HepG2 (cell line): ENCODE data around the gene AP2A2. TPM values are rescaled to one million over a fixed set of nuclear protein-coding genes. Genes with fewer than 3 reads are reported as not detected.

Experiments used
- CBFB ChIP-seq: sonication (generic); formaldehyde crosslinking; IDR thresholded peaks from 2 replicates; pipeline ENCODE4 v1.4.0; 2020; ENCODE audit warnings: missing genetic modification reagents
- ISX ChIP-seq: sonication (generic); formaldehyde crosslinking; conservative IDR thresholded peaks from 2 replicates; pipeline ENCODE4 v1.5.0; 2020; ENCODE audit warnings: missing genetic modification reagents
- MXD4 ChIP-seq: IDR thresholded peaks from 2 replicates; pipeline ENCODE4 v1.6.1; 2016; ENCODE audit warnings: mild to moderate bottlenecking, missing biosample characterization, missing genetic modification reagents
- ONECUT2 ChIP-seq: sonication (generic); formaldehyde crosslinking; IDR thresholded peaks from 2 replicates; pipeline ENCODE4 v1.4.0; 2020; ENCODE audit warnings: missing genetic modification reagents
- SALL1 ChIP-seq: sonication (generic); formaldehyde crosslinking; IDR thresholded peaks from 2 replicates; pipeline ENCODE4 v1.8.0; 2022; ENCODE audit warnings: mild to moderate bottlenecking, missing genetic modification reagents
- SAP130 ChIP-seq: IDR thresholded peaks from 2 replicates; pipeline ENCODE4 v1.6.1; 2016; ENCODE audit warnings: low read depth
- THAP11 ChIP-seq: IDR thresholded peaks from 2 replicates; pipeline ENCODE4 v1.6.1; 2016; ENCODE audit warnings: missing biosample characterization, missing genetic modification reagents
- XRCC5 ChIP-seq: fragments of 200-400 bp; formaldehyde crosslinking; optimal IDR thresholded peaks from 2 replicates; pipeline ENCODE3; 2017; ENCODE audit warnings: mild to moderate bottlenecking, low read length
- ZNF326 ChIP-seq: sonication (generic); formaldehyde crosslinking; IDR thresholded peaks from 2 replicates; pipeline ENCODE4 v1.4.0; 2020; ENCODE audit warnings: missing genetic modification reagents, borderline replicate concordance
- polyA plus RNA-seq, 8 experiments: library from polyadenylated mRNA; depleted of rRNA in 3 of 8; stranded (reverse) in 7 of 8; unstranded in 1 of 8; fragments of >200 nt; fragmentation: Illumina TruSeq in 4 of 8; extraction: Trizol in 4 of 8; gene quantifications; 2 replicates each; pipeline versions ENCODE4 v1.2.1 to v1.2.3, GENCODE V29; 2011 to 2016; ENCODE audit warnings: low read depth in 4 of 8, missing spikeins in 1 of 8, mixed read lengths in 1 of 8; ENCODE audit not compliant: insufficient read depth in 1 of 8
- total RNA-seq, 5 experiments: library from RNA; depleted of rRNA; stranded (reverse); fragments of >200 nt; fragmentation: Illumina TruSeq; extraction: Trizol; gene quantifications; 2 replicates each; pipeline ENCODE4 v1.2.3, GENCODE V29; 2016; ENCODE audit warnings: low read depth in 1 of 5
- TF ChIP-seq, protein P1 (sequence below): sonication (generic); formaldehyde crosslinking; IDR thresholded peaks from 2 replicates; pipeline ENCODE4 v1.5.0; 2020; ENCODE audit warnings: mild to moderate bottlenecking, missing genetic modification reagents, moderate library complexity

Gene AP2A2
- total and polyA plus RNA-seq, 2 of the 13 experiments (the other 11 are each of a cell fraction or from before 2014, with no cell fraction given): 25.7 to 75.7 TPM

- TF ChIP-seq, protein P1, sequence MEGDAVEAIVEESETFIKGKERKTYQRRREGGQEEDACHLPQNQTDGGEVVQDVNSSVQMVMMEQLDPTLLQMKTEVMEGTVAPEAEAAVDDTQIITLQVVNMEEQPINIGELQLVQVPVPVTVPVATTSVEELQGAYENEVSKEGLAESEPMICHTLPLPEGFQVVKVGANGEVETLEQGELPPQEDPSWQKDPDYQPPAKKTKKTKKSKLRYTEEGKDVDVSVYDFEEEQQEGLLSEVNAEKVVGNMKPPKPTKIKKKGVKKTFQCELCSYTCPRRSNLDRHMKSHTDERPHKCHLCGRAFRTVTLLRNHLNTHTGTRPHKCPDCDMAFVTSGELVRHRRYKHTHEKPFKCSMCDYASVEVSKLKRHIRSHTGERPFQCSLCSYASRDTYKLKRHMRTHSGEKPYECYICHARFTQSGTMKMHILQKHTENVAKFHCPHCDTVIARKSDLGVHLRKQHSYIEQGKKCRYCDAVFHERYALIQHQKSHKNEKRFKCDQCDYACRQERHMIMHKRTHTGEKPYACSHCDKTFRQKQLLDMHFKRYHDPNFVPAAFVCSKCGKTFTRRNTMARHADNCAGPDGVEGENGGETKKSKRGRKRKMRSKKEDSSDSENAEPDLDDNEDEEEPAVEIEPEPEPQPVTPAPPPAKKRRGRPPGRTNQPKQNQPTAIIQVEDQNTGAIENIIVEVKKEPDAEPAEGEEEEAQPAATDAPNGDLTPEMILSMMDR (CRISPR knock-in tag): peak; percentile 100
- TF ChIP-seq XRCC5 (peak; percentile 44), SAP130 (0 out of 2 replicates have a peak, but pooled peaks have one; percentile 22), ZNF326 (CRISPR knock-in tag) (no peak), MXD4 (CRISPR knock-in tag) (no peak), ISX (CRISPR knock-in tag) (no peak), ONECUT2 (CRISPR knock-in tag) (no peak), SALL1 (CRISPR knock-in tag) (peak; percentile 41; the same call in 1 of the 2 replicates), THAP11 (CRISPR knock-in tag) (0 out of 2 replicates have a peak, but pooled peaks have one; percentile 50), CBFB (CRISPR knock-in tag) (0 out of 2 replicates have a peak, but pooled peaks have one; percentile 28)
- TF ChIP-seq, all 625 proteins: peak for 68
These were observed 125.1 kb downstream of the AP2A2 start (continued) for GRCh38 chr11:1050581-1051355.
